Tibial nerve (tissue), 4 donors: ENCODE results near the gene CCDC159.

ENCODE experiments used
- CTCF ChIP-seq, 5 experiments: fragments of 200-600 bp in 3 of 5; fragments of 450-650 bp in 2 of 5; sonication (generic) in 3 of 5; IDR thresholded peaks; one replicate each; pipeline ENCODE4 v1.5.1; 2016 to 2019; ENCODE audit warnings: antibody characterized with exemption in 5 of 5, mild to moderate bottlenecking in 3 of 5, moderate library complexity in 2 of 5
- EP300 ChIP-seq, 2 donors: sonication (generic); formaldehyde crosslinking; IDR thresholded peaks; one replicate each; pipeline ENCODE4 v1.6.1; 2017; ENCODE audit warnings: antibody characterized with exemption in 2 of 2, mild to moderate bottlenecking in 1 of 2

DNA sequence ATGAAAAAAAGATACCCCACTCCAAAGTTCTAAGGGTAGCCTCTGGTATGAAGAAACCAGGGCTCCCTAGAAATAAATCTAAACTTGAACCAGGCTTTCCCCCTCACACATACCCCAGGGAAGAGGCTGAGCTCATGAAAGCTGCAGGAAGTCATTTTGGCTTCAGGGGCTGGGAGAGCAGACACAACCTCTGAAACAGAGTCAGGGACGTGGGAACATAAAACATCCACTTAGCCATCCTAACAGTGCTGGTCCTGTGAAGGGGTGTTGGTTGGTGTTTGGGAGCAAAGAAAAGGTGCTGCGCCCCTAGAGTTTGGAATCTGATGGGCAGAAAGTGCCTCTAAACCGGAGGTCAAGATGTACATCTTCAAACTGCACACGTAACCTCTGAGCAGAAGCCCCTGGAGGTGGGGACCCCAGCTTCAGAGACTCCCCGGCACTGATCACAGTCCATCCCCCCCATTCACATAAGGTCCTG lies 22.7 kb upstream of the CCDC159 start:
- no peak for TF ChIP-seq EP300 (IDR thresholded peaks at IDR 0.05)
- TF ChIP-seq CTCF (IDR thresholded peaks at IDR 0.05), result no peak
